ENCODE data around the gene PBX3.

- TF ChIP-seq POLR2A (IDR thresholded peaks at IDR 0.05) (peak; percentile 11 to 68), POLR2AphosphoS5 (IDR thresholded peaks at IDR 0.05) (peak in 1 of 3 donors; percentile 34), EP300 (IDR thresholded peaks at IDR 0.05) (no peak)
- TF ChIP-seq, protein P1, sequence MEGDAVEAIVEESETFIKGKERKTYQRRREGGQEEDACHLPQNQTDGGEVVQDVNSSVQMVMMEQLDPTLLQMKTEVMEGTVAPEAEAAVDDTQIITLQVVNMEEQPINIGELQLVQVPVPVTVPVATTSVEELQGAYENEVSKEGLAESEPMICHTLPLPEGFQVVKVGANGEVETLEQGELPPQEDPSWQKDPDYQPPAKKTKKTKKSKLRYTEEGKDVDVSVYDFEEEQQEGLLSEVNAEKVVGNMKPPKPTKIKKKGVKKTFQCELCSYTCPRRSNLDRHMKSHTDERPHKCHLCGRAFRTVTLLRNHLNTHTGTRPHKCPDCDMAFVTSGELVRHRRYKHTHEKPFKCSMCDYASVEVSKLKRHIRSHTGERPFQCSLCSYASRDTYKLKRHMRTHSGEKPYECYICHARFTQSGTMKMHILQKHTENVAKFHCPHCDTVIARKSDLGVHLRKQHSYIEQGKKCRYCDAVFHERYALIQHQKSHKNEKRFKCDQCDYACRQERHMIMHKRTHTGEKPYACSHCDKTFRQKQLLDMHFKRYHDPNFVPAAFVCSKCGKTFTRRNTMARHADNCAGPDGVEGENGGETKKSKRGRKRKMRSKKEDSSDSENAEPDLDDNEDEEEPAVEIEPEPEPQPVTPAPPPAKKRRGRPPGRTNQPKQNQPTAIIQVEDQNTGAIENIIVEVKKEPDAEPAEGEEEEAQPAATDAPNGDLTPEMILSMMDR (IDR thresholded peaks at IDR 0.05) = no peak
These were observed 40.3 kb upstream of the PBX3 start, which contains the start of gene MAPKAP1 for GRCh38 chr9:125706651-125707471.

Measured in suprapubic skin (tissue), 4 donors.